Muscle of leg (tissue), 11 donors: ENCODE data around the gene HIVEP1. TPM values are rescaled to one million over a fixed set of nuclear protein-coding genes. Genes with fewer than 3 reads are reported as not detected.

ENCODE experiments used
- DNase-seq: peaks from one replicate; pipeline ENCODE4 v3.0.0; 2013
- H3K27ac ChIP-seq: one replicate; pipeline ENCODE4 v1.5.1; 2013; ENCODE audit warnings: mild to moderate bottlenecking, low read length, control low read depth
- H3K27me3 ChIP-seq: one replicate; pipeline ENCODE4 v1.6.1; 2013; ENCODE audit warnings: low read length; ENCODE audit not compliant: control insufficient read depth, insufficient read depth
- H3K36me3 ChIP-seq: one replicate; pipeline ENCODE4 v1.6.1; 2013; ENCODE audit warnings: low read length; ENCODE audit not compliant: control insufficient read depth, insufficient read depth
- H3K4me1 ChIP-seq: one replicate; pipeline ENCODE4 v1.6.1; 2013; ENCODE audit warnings: low read length; ENCODE audit not compliant: control insufficient read depth, insufficient read depth
- H3K4me3 ChIP-seq: one replicate; pipeline ENCODE4 v1.5.1; 2013; ENCODE audit warnings: low read length, control low read depth
- H3K9me3 ChIP-seq: replicated peaks from 2 replicates; pipeline ENCODE4 v1.6.1; 2013; ENCODE audit warnings: low read depth, low read length; ENCODE audit not compliant: control insufficient read depth
- WGBS: methylation state at CpG from one replicate; pipeline ENCODE4 v1.1.5; 2013; ENCODE audit warnings: missing lambda C conversion rate; ENCODE audit not compliant: insufficient coverage; 5-methylcytosine and 5-hydroxymethylcytosine counted together
- polyA plus RNA-seq, 8 donors: library from polyadenylated mRNA; unstranded; fragments of 120-200 nt; gene quantifications; one replicate each; pipeline versions ENCODE4 v1.2.1 to v1.2.3, GENCODE V29; 2013; ENCODE audit warnings: inconsistent platforms in 1 of 8, low replicate concordance in 1 of 8; ENCODE audit not compliant: insufficient read length in 8 of 8, insufficient read depth in 1 of 8
- total RNA-seq: library from RNA; stranded (reverse); fragments of 120-200 nt; gene quantifications from one replicate; pipeline ENCODE4 v1.2.4, GENCODE V29; 2013

The HIVEP1 gene
- total and polyA plus RNA-seq, 9 donors: 16.7 to 27.8 (median 20.7) TPM

DNA sequence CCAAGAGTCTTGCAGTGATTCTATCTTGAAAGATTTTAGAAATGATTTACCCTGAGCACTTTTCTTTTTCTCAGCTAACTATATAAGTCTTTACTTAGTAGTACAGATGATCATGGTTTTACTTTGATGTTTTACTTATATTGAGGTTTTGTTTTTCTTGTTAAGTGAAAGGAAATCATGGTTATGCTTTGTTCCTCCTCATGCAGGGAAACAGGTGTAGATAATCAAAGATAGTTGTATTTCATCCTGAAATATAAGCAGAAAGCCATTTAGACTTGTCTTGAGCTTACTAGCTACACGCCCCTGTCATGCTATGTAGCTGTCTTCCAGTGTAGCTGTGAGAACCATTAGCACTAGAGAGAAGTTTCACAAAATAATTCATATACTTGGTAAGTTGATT is 113.9 kb downstream of the HIVEP1 start:
- H3K27me3 ChIP-seq: no peaks in the 10 kb centered on the region
- H3K9me3 ChIP-seq: no peaks in the 10 kb centered on the region
- no peak overlapping the region for H3K27ac ChIP-seq
- DNase-seq: no peak
- peaks cover 27% of the 10 kb centered on the region for H3K36me3 ChIP-seq
- no peaks in the 10 kb centered on the region for H3K4me1 ChIP-seq
- WGBS: no CpG with 5 or more reads among the region's 1 CpG
- H3K4me3 ChIP-seq: no peak overlapping the region

DNA sequence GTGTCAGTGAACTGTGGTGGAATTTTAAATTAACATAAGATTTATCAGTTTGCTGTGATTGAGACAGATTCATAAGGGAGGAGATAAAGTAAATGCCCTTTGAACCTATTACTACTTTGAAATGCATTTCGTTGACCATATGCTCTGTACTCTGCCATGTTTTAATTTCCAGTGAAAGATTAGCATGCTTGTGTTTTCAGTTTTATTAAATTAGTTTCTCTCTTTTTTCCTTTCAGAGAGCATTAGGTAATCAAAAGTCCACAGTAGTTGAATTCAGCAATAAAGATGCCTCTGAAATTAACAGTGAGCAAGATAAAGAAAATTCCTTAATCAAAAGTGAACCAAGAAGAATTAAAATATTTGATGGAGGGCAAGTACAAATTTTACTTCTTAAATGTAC is 117.4 kb downstream of the HIVEP1 start:
- DNase-seq: no peak
- H3K4me3 ChIP-seq: no peak overlapping the region
- no peaks in the 10 kb centered on the region for H3K27me3 ChIP-seq
- no peaks in the 10 kb centered on the region for H3K9me3 ChIP-seq
- no peaks in the 10 kb centered on the region for H3K4me1 ChIP-seq
- no peak overlapping the region for H3K27ac ChIP-seq
- peaks cover 6% of the 10 kb centered on the region for H3K36me3 ChIP-seq
- no CpG with 5 or more reads among the region's 1 CpG for WGBS

GRCh38 chr6:12132351-12133222 is 120.5 kb downstream of the HIVEP1 start:
- Histone ChIP-seq H3K4me1 (no peaks in the 10 kb centered on the region), H3K9me3 (no peaks in the 10 kb centered on the region), H3K4me3 (no peak overlapping the region), H3K27me3 (no peaks in the 10 kb centered on the region), H3K36me3 (peaks cover 6% of the 10 kb centered on the region), H3K27ac (no peak overlapping the region)
- no CpG with 5 or more reads among the region's 4 CpGs for WGBS
- no peak for DNase-seq

- H3K9me3 ChIP-seq: peaks cover 2% of the 10 kb centered on the region
- H3K27me3 ChIP-seq: no peaks in the 10 kb centered on the region
- WGBS: no CpG with 5 or more reads among the region's 1 CpG
- H3K4me3 ChIP-seq: no peak overlapping the region
- H3K4me1 ChIP-seq: no peaks in the 10 kb centered on the region
- DNase-seq: no peak
- H3K36me3 ChIP-seq: peaks cover 17% of the 10 kb centered on the region
- no peak overlapping the region for H3K27ac ChIP-seq
Measured at GRCh38 chr6:12134581-12134980, 122.5 kb downstream of the HIVEP1 start.

- no peaks in the 10 kb centered on the region for H3K27me3 ChIP-seq
- 86% methylated on average over 1 of the region's 2 CpGs for WGBS
- H3K36me3 ChIP-seq: peaks cover 22% of the 10 kb centered on the region
- no peak overlapping the region for H3K27ac ChIP-seq
- H3K4me1 ChIP-seq: no peaks in the 10 kb centered on the region
- no peak for DNase-seq
- H3K9me3 ChIP-seq: peaks cover 2% of the 10 kb centered on the region
- no peak overlapping the region for H3K4me3 ChIP-seq
Measured at GRCh38 chr6:12134991-12135390, 122.9 kb downstream of the HIVEP1 start.

GRCh38 chr6:12136905-12137304 is 124.8 kb downstream of the HIVEP1 start:
- no CpG with 5 or more reads among the region's 4 CpGs for WGBS
- peaks cover 2% of the 10 kb centered on the region for H3K9me3 ChIP-seq
- H3K27me3 ChIP-seq: no peaks in the 10 kb centered on the region
- no peaks in the 10 kb centered on the region for H3K4me1 ChIP-seq
- H3K27ac ChIP-seq: no peak overlapping the region
- no peak for DNase-seq
- no peak overlapping the region for H3K4me3 ChIP-seq
- peaks cover 26% of the 10 kb centered on the region for H3K36me3 ChIP-seq

GRCh38 chr6:12137480-12137879 is 125.4 kb downstream of the HIVEP1 start:
- Histone ChIP-seq H3K9me3 (peaks cover 2% of the 10 kb centered on the region), H3K27ac (no peak overlapping the region), H3K27me3 (no peaks in the 10 kb centered on the region), H3K36me3 (peaks cover 26% of the 10 kb centered on the region), H3K4me1 (no peaks in the 10 kb centered on the region), H3K4me3 (no peak overlapping the region)
- WGBS: no CpG with 5 or more reads among the region's 1 CpG
- peak; percentile 65 for DNase-seq

DNA sequence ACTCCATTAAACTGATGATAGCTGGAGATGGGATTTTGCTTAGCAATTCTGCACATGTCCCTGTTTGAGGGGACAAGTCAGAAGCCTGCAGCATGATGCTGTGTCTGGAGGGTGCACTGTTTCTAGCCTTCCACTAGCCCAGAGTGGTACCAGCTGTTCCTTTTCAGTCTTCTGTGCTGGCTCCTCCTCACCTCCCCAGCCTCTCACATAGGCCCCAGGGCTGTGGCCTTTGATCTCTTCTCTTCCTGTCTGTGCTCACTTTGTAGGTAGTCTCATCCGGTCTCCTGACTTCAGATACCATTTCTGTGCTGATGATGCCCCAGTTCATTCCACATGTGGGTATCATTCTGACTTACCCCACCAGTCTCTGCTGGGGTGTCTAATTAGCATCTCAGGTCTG is 126.3 kb downstream of the HIVEP1 start:
- DNase-seq: no peak
- no peaks in the 10 kb centered on the region for H3K27me3 ChIP-seq
- peaks cover 2% of the 10 kb centered on the region for H3K9me3 ChIP-seq
- no peak overlapping the region for H3K4me3 ChIP-seq
- 85% methylated on average over 1 of the region's 1 CpG for WGBS
- no peak overlapping the region for H3K27ac ChIP-seq
- no peaks in the 10 kb centered on the region for H3K4me1 ChIP-seq
- peaks cover 26% of the 10 kb centered on the region for H3K36me3 ChIP-seq

- Histone ChIP-seq H3K4me3 (no peak overlapping the region), H3K27me3 (no peaks in the 10 kb centered on the region), H3K36me3 (peaks cover 26% of the 10 kb centered on the region), H3K9me3 (peaks cover 4% of the 10 kb centered on the region), H3K27ac (no peak overlapping the region), H3K4me1 (no peaks in the 10 kb centered on the region)
- no peak for DNase-seq
- WGBS: 100% methylated on average over 4 of the region's 4 CpGs
Measured at GRCh38 chr6:12138936-12139335, 126.8 kb downstream of the HIVEP1 start.

- Histone ChIP-seq H3K9me3 (peaks cover 2% of the 10 kb centered on the region), H3K4me1 (no peaks in the 10 kb centered on the region), H3K36me3 (peaks cover 6% of the 10 kb centered on the region), H3K4me3 (no peak overlapping the region), H3K27me3 (no peaks in the 10 kb centered on the region), H3K27ac (no peak overlapping the region)
- DNase-seq: peak; percentile 36
- 74% methylated on average over 3 of the region's 6 CpGs for WGBS
Measured at GRCh38 chr6:12147557-12148316, 135.6 kb downstream of the HIVEP1 start.
